HepG2 (cell line): ENCODE data around the gene DLST. TPM values are rescaled to one million over a fixed set of nuclear protein-coding genes. Genes with fewer than 3 reads are reported as not detected.

Source experiments
- ATAC-seq: fragments of 200-7000 bp; cut with Tn5 transposase; 3 replicates; pipeline ENCODE4 v1.9.1; 2020; ENCODE audit warnings: mild to moderate bottlenecking, moderate library complexity
- BruUV-seq: library from RNA; stranded (reverse); fragments of 400-500 nt; replicated peaks from 2 replicates; lab custom pipeline; 2021; lab: Mats Ljungman, UMichigan
- CTCF ChIA-PET: fragments of 300-600 bp; formaldehyde crosslinking; extraction: SDS; loops from one replicate; lab custom pipeline; 2021; ENCODE audit warnings: low total read pairs, inconsistent platforms, low intra/inter-chr PET ratio; lab: Yijun Ruan, JAX
- POLR2A ChIA-PET: fragments of 350-600 bp; sonication (Branson Sonifier 250); formaldehyde crosslinking; loops from one replicate; lab custom pipeline; 2020; ENCODE audit warnings: antibody characterized with exemption, inconsistent platforms; lab: Yijun Ruan, JAX
- DNase-seq: peaks from one replicate; pipeline ENCODE4 v3.0.0-alpha.2; 2015; ENCODE audit warnings: low spot score
- FAIRE-seq: peaks from 3 replicates; lab custom pipeline; 2011; peaks lifted over from hg19 to GRCh38; lab: Jason Lieb, UNC
- H2AFZ ChIP-seq: one replicate; pipeline ENCODE4 v1.6.1; 2011; ENCODE audit warnings: low read length, inconsistent platforms
- H3K27ac ChIP-seq: fragments of 300-600 bp; 3 replicates; pipeline ENCODE4 v1.8.0; 2011; ENCODE audit warnings: mixed run types, mild to moderate bottlenecking, mixed read lengths, low read length, inconsistent platforms; ENCODE audit not compliant: insufficient read depth; ENCODE audit errors: extremely low read length
- H3K27me3 ChIP-seq, 2 experiments: fragments of 200-600 bp in 1 of 2; 2 replicates in 1 of 2; 3 replicates in 1 of 2; pipeline versions ENCODE4 v1.6.0 to v1.8.0; 2011; ENCODE audit warnings: low read length in 2 of 2, mild to moderate bottlenecking in 2 of 2, moderate library complexity in 2 of 2, inconsistent platforms in 1 of 2; ENCODE audit not compliant: insufficient read depth in 2 of 2, control insufficient read depth in 1 of 2
- H3K36me3 ChIP-seq, 2 experiments: fragments of 200-600 bp in 1 of 2; replicated peaks in 1 of 2; 2 replicates in 1 of 2; 3 replicates in 1 of 2; pipeline versions ENCODE4 v1.5.1 to v1.8.0; 2011; ENCODE audit warnings: low read length in 2 of 2, inconsistent platforms in 1 of 2; ENCODE audit not compliant: insufficient read depth in 2 of 2, control insufficient read depth in 1 of 2
- H3K4me1 ChIP-seq: 2 replicates; pipeline ENCODE4 v1.5.1; 2012; ENCODE audit warnings: low read length, inconsistent platforms; ENCODE audit not compliant: insufficient read depth
- H3K4me2 ChIP-seq: 2 replicates; pipeline ENCODE4 v1.6.0; 2011; ENCODE audit warnings: low read depth, low read length, inconsistent platforms
- H3K4me3 ChIP-seq, 3 experiments: fragments of 200-600 bp in 1 of 3; sonication (generic), shearing (Covaris generic) in 1 of 3; replicated peaks in 1 of 3; 2 replicates each; pipeline ENCODE4 v1.5.1; 2011 to 2016; ENCODE audit warnings: low read length in 3 of 3, inconsistent platforms in 2 of 3, low read depth in 2 of 3, mild to moderate bottlenecking in 2 of 3, control low read depth in 1 of 3, mixed read lengths in 1 of 3; ENCODE audit not compliant: insufficient read depth in 1 of 3
- H3K79me2 ChIP-seq: one replicate; pipeline ENCODE4 v1.6.1; 2011; ENCODE audit warnings: low read length, inconsistent platforms; ENCODE audit not compliant: insufficient read depth
- H3K9ac ChIP-seq: 2 replicates; pipeline ENCODE4 v1.6.0; 2011; ENCODE audit warnings: mild to moderate bottlenecking, low read depth, low read length, inconsistent platforms; ENCODE audit not compliant: insufficient read depth
- H3K9me3 ChIP-seq: 2 replicates; pipeline ENCODE4 v1.5.1; 2012; ENCODE audit warnings: mild to moderate bottlenecking, low read length
- H4K20me1 ChIP-seq: 2 replicates; pipeline ENCODE4 v1.6.0; 2011; ENCODE audit warnings: inconsistent platforms, mild to moderate bottlenecking, low read length, moderate library complexity; ENCODE audit not compliant: insufficient read depth
- HDAC6 ChIP-seq: fragments of 200-600 bp; sonication (generic); IDR thresholded peaks from 2 replicates; pipeline ENCODE4 v1.7.0; 2017; ENCODE audit warnings: mild to moderate bottlenecking, antibody characterized with exemption, low read length, low read depth
- MAFG ChIP-seq: sonication (generic); formaldehyde crosslinking; IDR thresholded peaks from 2 replicates; pipeline ENCODE4 v1.5.1; 2020; ENCODE audit warnings: mild to moderate bottlenecking, missing genetic modification reagents
- MAZ ChIP-seq, 2 experiments: sonication (generic) in 1 of 2; formaldehyde crosslinking in 1 of 2; IDR thresholded peaks; 2 replicates each; pipeline versions ENCODE4 v1.5.0 to v1.6.1; 2012 to 2020; ENCODE audit warnings: low read depth in 2 of 2, mild to moderate bottlenecking in 2 of 2, borderline replicate concordance in 1 of 2, improper control_type of control experiment in 1 of 2, low read length in 1 of 2, missing genetic modification reagents in 1 of 2, moderate library complexity in 1 of 2
- ZNF451 ChIP-seq: sonication (generic); formaldehyde crosslinking; IDR thresholded peaks from 2 replicates; pipeline ENCODE4 v1.5.0; 2020; ENCODE audit warnings: mild to moderate bottlenecking, missing genetic modification reagents
- ZNF530 ChIP-seq: sonication (generic); formaldehyde crosslinking; IDR thresholded peaks from 2 replicates; pipeline ENCODE4 v1.5.0; 2020; ENCODE audit warnings: low read depth, mild to moderate bottlenecking, missing genetic modification reagents
- ZNF543 ChIP-seq: sonication (generic); formaldehyde crosslinking; IDR thresholded peaks from 2 replicates; pipeline ENCODE4 v1.4.0; 2020; ENCODE audit warnings: mild to moderate bottlenecking, missing genetic modification reagents
- ZNF672 ChIP-seq: sonication (generic); formaldehyde crosslinking; IDR thresholded peaks from 2 replicates; pipeline ENCODE4 v1.8.1; 2022; ENCODE audit warnings: missing genetic modification reagents
- ZNF768 ChIP-seq: sonication (generic); formaldehyde crosslinking; IDR thresholded peaks from 2 replicates; pipeline ENCODE4 v1.4.0; 2020; ENCODE audit warnings: missing genetic modification reagents
- WGBS: methylation state at CpG from one replicate; pipeline ENCODE4 v1.1.6; 2017; ENCODE audit warnings: low lambda C conversion rate; 5-methylcytosine and 5-hydroxymethylcytosine counted together
- in situ Hi-C: cut with HindIII; loops from 2 replicates; pipeline ENCODE4 v1.10.0; 2017; ENCODE audit warnings: low pct_unique_long_range_greater_than_20kb; ENCODE audit not compliant: extremely low pct_ligation_motif_present
- intact Hi-C: fragments of 100-400 bp; cut with micrococcal nuclease; formaldehyde crosslinking; loops from one replicate; pipeline ENCODE4 v1.10.0; 2022; ENCODE audit not compliant: unreplicated experiment
- polyA plus RNA-seq, 8 experiments: library from polyadenylated mRNA; depleted of rRNA in 3 of 8; stranded (reverse) in 7 of 8; unstranded in 1 of 8; fragments of >200 nt; fragmentation: Illumina TruSeq in 4 of 8; extraction: Trizol in 4 of 8; gene quantifications; 2 replicates each; pipeline versions ENCODE4 v1.2.1 to v1.2.3, GENCODE V29; 2011 to 2016; ENCODE audit warnings: low read depth in 4 of 8, missing spikeins in 1 of 8, mixed read lengths in 1 of 8; ENCODE audit not compliant: insufficient read depth in 1 of 8
- total RNA-seq, 5 experiments: library from RNA; depleted of rRNA; stranded (reverse); fragments of >200 nt; fragmentation: Illumina TruSeq; extraction: Trizol; gene quantifications; 2 replicates each; pipeline ENCODE4 v1.2.3, GENCODE V29; 2016; ENCODE audit warnings: low read depth in 1 of 5
- TF ChIP-seq, protein P1 (sequence below): sonication (generic); formaldehyde crosslinking; IDR thresholded peaks from 2 replicates; pipeline ENCODE4 v1.5.1; 2020; ENCODE audit warnings: missing genetic modification reagents, mild to moderate bottlenecking, borderline replicate concordance
- TF ChIP-seq, protein P2 (sequence below): sonication (generic); formaldehyde crosslinking; IDR thresholded peaks from 2 replicates; pipeline ENCODE4 v1.4.0; 2020; ENCODE audit warnings: missing genetic modification reagents; ENCODE audit errors: not compliant biosample characterization
- TF ChIP-seq, protein P3 (sequence below): sonication (generic); formaldehyde crosslinking; IDR thresholded peaks from 2 replicates; pipeline ENCODE4 v1.8.1; 2023; ENCODE audit warnings: missing genetic modification reagents, mild to moderate bottlenecking, borderline replicate concordance

DLST gene
- total and polyA plus RNA-seq, 2 of the 13 experiments (the other 11 are each of a cell fraction or from before 2014, with no cell fraction given) = 56.5 to 94.3 TPM

DNA sequence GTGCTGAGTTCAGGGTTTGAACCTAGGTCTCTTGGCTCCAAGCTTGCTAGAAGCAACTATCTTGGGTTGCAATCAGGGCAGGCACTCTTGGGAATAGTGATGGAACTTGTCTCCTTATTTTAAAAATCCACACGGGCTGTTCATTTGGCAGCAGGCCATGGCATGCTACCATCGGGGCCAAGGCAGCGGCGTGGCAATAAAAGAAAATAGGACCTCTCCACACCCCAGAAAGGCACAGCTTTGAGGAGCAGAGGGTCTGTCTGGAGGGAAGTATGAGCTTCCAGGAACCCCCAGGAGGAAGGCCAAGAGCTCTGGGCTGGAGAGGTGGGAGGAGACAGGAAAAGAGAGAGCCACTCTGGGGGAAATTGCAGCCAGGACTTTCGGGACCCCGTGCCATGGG is 26.0 kb downstream of the DLST start (continued):
- TF ChIP-seq ZNF530 (CRISPR knock-in tag) = no peak
- TF ChIP-seq, protein P1, sequence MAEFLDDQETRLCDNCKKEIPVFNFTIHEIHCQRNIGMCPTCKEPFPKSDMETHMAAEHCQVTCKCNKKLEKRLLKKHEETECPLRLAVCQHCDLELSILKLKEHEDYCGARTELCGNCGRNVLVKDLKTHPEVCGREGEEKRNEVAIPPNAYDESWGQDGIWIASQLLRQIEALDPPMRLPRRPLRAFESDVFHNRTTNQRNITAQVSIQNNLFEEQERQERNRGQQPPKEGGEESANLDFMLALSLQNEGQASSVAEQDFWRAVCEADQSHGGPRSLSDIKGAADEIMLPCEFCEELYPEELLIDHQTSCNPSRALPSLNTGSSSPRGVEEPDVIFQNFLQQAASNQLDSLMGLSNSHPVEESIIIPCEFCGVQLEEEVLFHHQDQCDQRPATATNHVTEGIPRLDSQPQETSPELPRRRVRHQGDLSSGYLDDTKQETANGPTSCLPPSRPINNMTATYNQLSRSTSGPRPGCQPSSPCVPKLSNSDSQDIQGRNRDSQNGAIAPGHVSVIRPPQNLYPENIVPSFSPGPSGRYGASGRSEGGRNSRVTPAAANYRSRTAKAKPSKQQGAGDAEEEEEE (CRISPR knock-in tag) = no peak
- no peak for TF ChIP-seq MAZ (IDR thresholded peaks at IDR 0.05; ENCODE audit: borderline replicate concordance, low read depth, low read length)
- TF ChIP-seq MAZ (CRISPR knock-in tag; IDR thresholded peaks at IDR 0.05; ENCODE audit: low read depth) = no peak
- no peak for TF ChIP-seq ZNF543
- no peak for TF ChIP-seq ZNF672
- TF ChIP-seq, protein P2, sequence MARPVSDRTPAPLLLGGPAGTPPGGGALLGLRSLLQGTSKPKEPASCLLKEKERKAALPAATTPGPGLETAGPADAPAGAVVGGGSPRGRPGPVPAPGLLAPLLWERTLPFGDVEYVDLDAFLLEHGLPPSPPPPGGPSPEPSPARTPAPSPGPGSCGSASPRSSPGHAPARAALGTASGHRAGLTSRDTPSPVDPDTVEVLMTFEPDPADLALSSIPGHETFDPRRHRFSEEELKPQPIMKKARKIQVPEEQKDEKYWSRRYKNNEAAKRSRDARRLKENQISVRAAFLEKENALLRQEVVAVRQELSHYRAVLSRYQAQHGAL (CRISPR knock-in tag) = no peak
- TF ChIP-seq HDAC6 = no peak
- TF ChIP-seq, protein P3, sequence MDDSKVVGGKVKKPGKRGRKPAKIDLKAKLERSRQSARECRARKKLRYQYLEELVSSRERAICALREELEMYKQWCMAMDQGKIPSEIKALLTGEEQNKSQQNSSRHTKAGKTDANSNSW = no peak

DNA sequence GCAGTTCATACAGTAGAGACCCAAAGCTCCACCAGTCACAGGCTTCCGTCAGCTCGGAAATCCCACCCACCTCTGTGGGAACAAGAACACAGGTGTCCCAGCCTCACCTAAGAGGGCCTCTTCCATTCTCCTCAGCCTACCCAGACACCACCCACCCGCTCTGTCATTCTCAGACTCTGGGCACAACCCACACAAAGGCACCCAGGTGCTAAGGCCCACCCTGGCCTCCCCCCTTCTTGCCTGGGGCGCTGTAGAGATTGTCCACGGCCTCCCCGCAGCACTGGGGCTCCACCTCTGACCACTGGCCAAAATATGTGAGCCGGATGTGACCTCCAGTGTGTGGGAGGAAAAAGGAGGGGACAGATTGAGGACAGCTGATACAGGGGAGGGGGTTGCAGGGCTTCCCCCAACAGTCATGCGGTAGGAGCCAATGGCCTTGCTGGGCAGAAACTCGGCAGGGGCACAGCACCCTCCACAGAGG is 27.2 kb downstream of the DLST start:
- H3K4me3 ChIP-seq = no peak overlapping the region
- 0 out of 5 replicates have a peak, but pooled peaks cover 0 to 3% of the 10 kb centered on the region in 2 experiments for H3K36me3 ChIP-seq
- DNase-seq = no peak
- BruUV-seq = no TSS peak
- CTCF ChIA-PET = no interaction called here
- no peak for FAIRE-seq
- peaks cover 16% of the 10 kb centered on the region; the same call in 1 of the 2 replicates for H3K4me1 ChIP-seq
- no peak for TF ChIP-seq ZNF451
- TF ChIP-seq MAFG (CRISPR knock-in tag) = no peak
- TF ChIP-seq ZNF768 = no peak
- in situ Hi-C loops (loop anchor here (5.0 kb wide), 1 partner anchor 47 kb away; no protein-coding TSS in a partner anchor), intact Hi-C loops (no loop called here)
- H4K20me1 ChIP-seq = no peaks in the 10 kb centered on the region
- no peaks in the 10 kb centered on the region for H3K79me2 ChIP-seq
- no peak overlapping the region for H2AFZ ChIP-seq
- POLR2A ChIA-PET = interaction anchor here (0.7 to 2.0 kb wide), 4 partner anchors 11 to 46 kb away, joined by 3 to 6 read pairs (median 6); partner anchors contain the start of gene RPS6KL1
- H3K27me3 ChIP-seq = no peaks in the 10 kb centered on the region
- H3K9me3 ChIP-seq = no peaks in the 10 kb centered on the region
- no peak overlapping the region for H3K27ac ChIP-seq
- no peak overlapping the region for H3K9ac ChIP-seq
- no peak for ATAC-seq
- no peak overlapping the region for H3K4me2 ChIP-seq
- WGBS = 81% methylated on average over 9 of the region's 9 CpGs
